Measurements from ENCODE around the gene CCDC73.

CCDC73 gene

GRCh38 chr11:32794439-32794838 is at the start of gene CCDC73:
CCDC73 (minus strand) TSS chr11:32794662; CDS start chr11:32760243, 34,419 bp downstream.
- no peak within 1 kb of the TSS for H3K4me2 ChIP-seq
- TF ChIP-seq Cebpa-rat (IDR thresholded peaks at IDR 0.05), result no peak
- no peaks in the 10 kb centered on the region for H3K9me3 ChIP-seq (replicated peaks in 1 of 11)
- H3K4me1 ChIP-seq, result no peaks in the 10 kb centered on the region
- no peaks in the 10 kb centered on the region for H3K36me3 ChIP-seq
- H3K27ac ChIP-seq, result no peak within 1 kb of the TSS
- H3K27me3 ChIP-seq, result no peaks in the 10 kb centered on the region
- no peaks in the 10 kb centered on the region for H4K20me1 ChIP-seq
- H3K9ac ChIP-seq, result no peak within 1 kb of the TSS
- H3K4me3 ChIP-seq, result no peak within 1 kb of the TSS

GRCh38 chr11:32843544-32843943 is 49.1 kb upstream of the CCDC73 start:
- TF ChIP-seq Cebpa-rat (IDR thresholded peaks at IDR 0.05), result no peak
- Histone ChIP-seq H3K4me1 (peaks cover 0 to 12% (median 2%) of the 10 kb centered on the region in 10 experiments; a peak in 8 of 20 replicates), H3K4me3 (no peak overlapping the region), H3K9ac (no peak overlapping the region), H3K27ac (no peak overlapping the region), H3K36me3 (no peaks in the 10 kb centered on the region), H3K4me2 (no peak overlapping the region), H3K9me3 (replicated peaks in 1 of 11) (peaks cover 0 to 11% (median 6%) of the 10 kb centered on the region in 11 experiments; a peak in 11 of 22 replicates), H4K20me1 (no peaks in the 10 kb centered on the region), H3K27me3 (no peaks in the 10 kb centered on the region)

GRCh38 chr11:32840587-32840986 is 46.1 kb upstream of the CCDC73 start:
- Histone ChIP-seq H3K4me2 (no peak overlapping the region), H3K27ac (no peak overlapping the region), H4K20me1 (no peaks in the 10 kb centered on the region), H3K27me3 (no peaks in the 10 kb centered on the region), H3K4me1 (peaks cover 0 to 4% (median 0%) of the 10 kb centered on the region in 10 experiments; a peak in 3 of 20 replicates), H3K4me3 (no peak overlapping the region), H3K36me3 (no peaks in the 10 kb centered on the region), H3K9ac (no peak overlapping the region), H3K9me3 (replicated peaks in 1 of 11) (no peaks in the 10 kb centered on the region)
- no peak for TF ChIP-seq Cebpa-rat (IDR thresholded peaks at IDR 0.05)

GRCh38 chr11:32839308-32839707 is 44.8 kb upstream of the CCDC73 start:
- no peaks in the 10 kb centered on the region for H3K27me3 ChIP-seq
- H3K27ac ChIP-seq, result no peak overlapping the region
- H3K36me3 ChIP-seq, result no peaks in the 10 kb centered on the region
- no peak for TF ChIP-seq Cebpa-rat (IDR thresholded peaks at IDR 0.05)
- no peak overlapping the region for H3K4me3 ChIP-seq
- H3K9ac ChIP-seq, result no peak overlapping the region
- H3K4me1 ChIP-seq, result peaks cover 0 to 4% (median 0%) of the 10 kb centered on the region in 10 experiments; a peak in 3 of 20 replicates
- H4K20me1 ChIP-seq, result no peaks in the 10 kb centered on the region
- H3K4me2 ChIP-seq, result no peak overlapping the region
- no peaks in the 10 kb centered on the region for H3K9me3 ChIP-seq (replicated peaks in 1 of 11)

GRCh38 chr11:32838505-32839274 is 44.2 kb upstream of the CCDC73 start:
- H3K9ac ChIP-seq, result no peak overlapping the region
- peak in 5 of 11 experiments; percentile 36 to 94 (median 73); a peak in 10 of 22 replicates for TF ChIP-seq Cebpa-rat (IDR thresholded peaks at IDR 0.05)
- H3K27ac ChIP-seq, result no peak overlapping the region
- no peaks in the 10 kb centered on the region for H3K27me3 ChIP-seq
- peaks cover 0 to 4% (median 0%) of the 10 kb centered on the region in 10 experiments; a peak in 3 of 20 replicates for H3K4me1 ChIP-seq
- no peaks in the 10 kb centered on the region for H3K36me3 ChIP-seq
- no peaks in the 10 kb centered on the region for H4K20me1 ChIP-seq
- H3K4me3 ChIP-seq, result no peak overlapping the region
- H3K9me3 ChIP-seq (replicated peaks in 1 of 11), result no peaks in the 10 kb centered on the region
- H3K4me2 ChIP-seq, result no peak overlapping the region

- Histone ChIP-seq H3K36me3 (no peaks in the 10 kb centered on the region), H3K4me2 (no peak overlapping the region), H3K4me3 (no peak overlapping the region), H3K27ac (no peak overlapping the region), H3K9me3 (replicated peaks in 1 of 11) (no peaks in the 10 kb centered on the region), H3K9ac (no peak overlapping the region), H3K27me3 (no peaks in the 10 kb centered on the region; a peak in 1 of 22 replicates), H4K20me1 (no peaks in the 10 kb centered on the region), H3K4me1 (peaks cover 0 to 4% (median 0%) of the 10 kb centered on the region in 10 experiments; a peak in 3 of 20 replicates)
- TF ChIP-seq Cebpa-rat (IDR thresholded peaks at IDR 0.05), result no peak
These were observed 42.5 kb upstream of the CCDC73 start for GRCh38 chr11:32836946-32837345.

- H3K27ac ChIP-seq, result no peak overlapping the region
- H3K36me3 ChIP-seq, result no peaks in the 10 kb centered on the region
- peaks cover 8 to 19% (median 15%) of the 10 kb centered on the region in 10 experiments; a peak in 15 of 20 replicates for H3K4me1 ChIP-seq
- H3K27me3 ChIP-seq, result peaks cover 9 to 30% (median 25%) of the 10 kb centered on the region in 11 experiments; a peak in 21 of 22 replicates
- no peaks in the 10 kb centered on the region for H4K20me1 ChIP-seq
- TF ChIP-seq Cebpa-rat (IDR thresholded peaks at IDR 0.05), result no peak
- H3K9ac ChIP-seq, result no peak overlapping the region
- no peak overlapping the region for H3K4me2 ChIP-seq
- no peak overlapping the region for H3K4me3 ChIP-seq
- peaks cover 0 to 6% (median 0%) of the 10 kb centered on the region in 11 experiments; a peak in 2 of 22 replicates for H3K9me3 ChIP-seq (replicated peaks in 1 of 11)
These were observed 39.5 kb upstream of the CCDC73 start for GRCh38 chr11:32833921-32834320.

GRCh38 chr11:32831221-32831620 is 36.8 kb upstream of the CCDC73 start:
- H3K27ac ChIP-seq, result no peak overlapping the region
- H3K9ac ChIP-seq, result no peak overlapping the region
- H3K4me2 ChIP-seq, result no peak overlapping the region
- H3K36me3 ChIP-seq, result no peaks in the 10 kb centered on the region
- H3K9me3 ChIP-seq (replicated peaks in 1 of 11), result peaks cover 0 to 6% (median 0%) of the 10 kb centered on the region in 11 experiments; a peak in 2 of 22 replicates
- peaks cover 8 to 19% (median 15%) of the 10 kb centered on the region in 10 experiments; a peak in 15 of 20 replicates for H3K4me1 ChIP-seq
- TF ChIP-seq Cebpa-rat (IDR thresholded peaks at IDR 0.05), result no peak
- peaks cover 11 to 34% (median 27%) of the 10 kb centered on the region in 11 experiments; a peak in 21 of 22 replicates for H3K27me3 ChIP-seq
- H3K4me3 ChIP-seq, result no peak overlapping the region
- H4K20me1 ChIP-seq, result no peaks in the 10 kb centered on the region

- Histone ChIP-seq H3K9me3 (replicated peaks in 1 of 11) (peaks cover 0 to 6% (median 0%) of the 10 kb centered on the region in 11 experiments; a peak in 2 of 22 replicates), H3K27ac (no peak overlapping the region), H3K4me2 (peak overlapping the region in 8 of 11 experiments; percentile 85 to 98 (median 96); a peak in 9 of 22 replicates), H3K9ac (no peak overlapping the region), H3K36me3 (no peaks in the 10 kb centered on the region), H3K27me3 (peaks cover 11 to 34% (median 27%) of the 10 kb centered on the region in 11 experiments; a peak in 21 of 22 replicates), H3K4me1 (peaks cover 8 to 19% (median 15%) of the 10 kb centered on the region in 10 experiments; a peak in 15 of 20 replicates), H4K20me1 (no peaks in the 10 kb centered on the region), H3K4me3 (no peak overlapping the region)
- TF ChIP-seq Cebpa-rat (IDR thresholded peaks at IDR 0.05), result no peak; a peak in 1 of 22 replicates
These were observed 36.3 kb upstream of the CCDC73 start for GRCh38 chr11:32830796-32831195.
